ENCODE results near the gene ACRV1.

DNA sequence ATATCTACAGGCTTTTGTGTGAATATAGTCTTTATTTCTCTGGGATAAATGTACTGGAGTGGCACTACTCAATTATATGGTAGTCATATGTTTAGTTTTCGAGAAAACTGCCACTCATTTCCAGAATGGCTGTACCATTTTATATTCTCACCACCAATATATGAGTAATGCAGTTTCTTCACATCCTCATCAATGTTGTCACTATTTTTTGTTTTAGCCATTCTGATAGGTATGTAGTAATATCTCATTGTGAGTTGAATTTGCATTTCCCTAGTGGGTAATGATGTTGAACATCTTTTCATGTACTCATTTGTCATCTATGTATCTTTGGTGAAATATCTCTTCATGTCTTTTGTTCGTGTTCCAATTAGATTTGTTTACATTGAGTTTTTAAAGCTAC, 18.0 kb downstream of the ACRV1 start:
- TF ChIP-seq, protein P1, sequence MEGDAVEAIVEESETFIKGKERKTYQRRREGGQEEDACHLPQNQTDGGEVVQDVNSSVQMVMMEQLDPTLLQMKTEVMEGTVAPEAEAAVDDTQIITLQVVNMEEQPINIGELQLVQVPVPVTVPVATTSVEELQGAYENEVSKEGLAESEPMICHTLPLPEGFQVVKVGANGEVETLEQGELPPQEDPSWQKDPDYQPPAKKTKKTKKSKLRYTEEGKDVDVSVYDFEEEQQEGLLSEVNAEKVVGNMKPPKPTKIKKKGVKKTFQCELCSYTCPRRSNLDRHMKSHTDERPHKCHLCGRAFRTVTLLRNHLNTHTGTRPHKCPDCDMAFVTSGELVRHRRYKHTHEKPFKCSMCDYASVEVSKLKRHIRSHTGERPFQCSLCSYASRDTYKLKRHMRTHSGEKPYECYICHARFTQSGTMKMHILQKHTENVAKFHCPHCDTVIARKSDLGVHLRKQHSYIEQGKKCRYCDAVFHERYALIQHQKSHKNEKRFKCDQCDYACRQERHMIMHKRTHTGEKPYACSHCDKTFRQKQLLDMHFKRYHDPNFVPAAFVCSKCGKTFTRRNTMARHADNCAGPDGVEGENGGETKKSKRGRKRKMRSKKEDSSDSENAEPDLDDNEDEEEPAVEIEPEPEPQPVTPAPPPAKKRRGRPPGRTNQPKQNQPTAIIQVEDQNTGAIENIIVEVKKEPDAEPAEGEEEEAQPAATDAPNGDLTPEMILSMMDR (IDR thresholded peaks at IDR 0.05 in 4 of 5, conservative IDR thresholded peaks at IDR 0.05 in 1 of 5), result no peak
- no peak for TF ChIP-seq POLR2A (IDR thresholded peaks at IDR 0.05)

All from gastrocnemius medialis (tissue), 4 donors.